ENCODE measurements around the gene LRIT2. TPM values are rescaled to one million over a fixed set of nuclear protein-coding genes. Genes with fewer than 3 reads are reported as not detected.

The LRIT2 gene
- total RNA-seq, 1 experiment from 2014 or later, result not detected

- H3K36me3 ChIP-seq (ENCODE audit: low read depth, low read length), result no peaks in the 10 kb centered on the region
- H3K27me3 ChIP-seq (ENCODE audit: low read length), result peaks cover 14% of the 10 kb centered on the region
- H3K9me3 ChIP-seq (ENCODE audit: low read length), result no peaks in the 10 kb centered on the region
- no peak overlapping the region for H3K4me3 ChIP-seq (ENCODE audit: low read length)
- no TSS peak for BruUV-seq (replicated peaks)
- no peak overlapping the region for H3K4me2 ChIP-seq (ENCODE audit: low read length)
- H3K27ac ChIP-seq (ENCODE audit: low read length), result no peak overlapping the region
- H3K4me1 ChIP-seq (ENCODE audit: insufficient read depth, low read length), result no peaks in the 10 kb centered on the region
- intact Hi-C loops (cut with micrococcal nuclease), result no loop called here
- H3K79me2 ChIP-seq (ENCODE audit: low read length), result no peaks in the 10 kb centered on the region
- ATAC-seq (peak; percentile 65), DNase-seq (peak; percentile 32)
- POLR2A ChIA-PET (ENCODE audit: unreplicated experiment), result interaction anchor here (0.6 kb wide), 1 partner anchor 16 kb away, joined by 3 read pairs; no protein-coding TSS in a partner anchor
- H3K9me2 ChIP-seq (replicated peaks; ENCODE audit: low read length), result no peaks in the 10 kb centered on the region
- no peaks in the 10 kb centered on the region for H4K20me1 ChIP-seq (ENCODE audit: low read length)
- TF ChIP-seq EZH2 (IDR thresholded peaks at IDR 0.05; ENCODE audit: low read length, unreplicated experiment) (no peak), EZH2phosphoT487 (IDR thresholded peaks at IDR 0.05; ENCODE audit: borderline replicate concordance, low read length) (no peak)
- TF ChIP-seq, protein P1, sequence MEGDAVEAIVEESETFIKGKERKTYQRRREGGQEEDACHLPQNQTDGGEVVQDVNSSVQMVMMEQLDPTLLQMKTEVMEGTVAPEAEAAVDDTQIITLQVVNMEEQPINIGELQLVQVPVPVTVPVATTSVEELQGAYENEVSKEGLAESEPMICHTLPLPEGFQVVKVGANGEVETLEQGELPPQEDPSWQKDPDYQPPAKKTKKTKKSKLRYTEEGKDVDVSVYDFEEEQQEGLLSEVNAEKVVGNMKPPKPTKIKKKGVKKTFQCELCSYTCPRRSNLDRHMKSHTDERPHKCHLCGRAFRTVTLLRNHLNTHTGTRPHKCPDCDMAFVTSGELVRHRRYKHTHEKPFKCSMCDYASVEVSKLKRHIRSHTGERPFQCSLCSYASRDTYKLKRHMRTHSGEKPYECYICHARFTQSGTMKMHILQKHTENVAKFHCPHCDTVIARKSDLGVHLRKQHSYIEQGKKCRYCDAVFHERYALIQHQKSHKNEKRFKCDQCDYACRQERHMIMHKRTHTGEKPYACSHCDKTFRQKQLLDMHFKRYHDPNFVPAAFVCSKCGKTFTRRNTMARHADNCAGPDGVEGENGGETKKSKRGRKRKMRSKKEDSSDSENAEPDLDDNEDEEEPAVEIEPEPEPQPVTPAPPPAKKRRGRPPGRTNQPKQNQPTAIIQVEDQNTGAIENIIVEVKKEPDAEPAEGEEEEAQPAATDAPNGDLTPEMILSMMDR (conservative IDR thresholded peaks at IDR 0.05; ENCODE audit: low read depth, low read length), result no peak
- no peak overlapping the region for H2AFZ ChIP-seq (ENCODE audit: low read length)
- no peaks in the 10 kb centered on the region for H3F3A ChIP-seq (ENCODE audit: low read length, unreplicated experiment)
- H3K9ac ChIP-seq (ENCODE audit: low read length), result no peak overlapping the region
- CTCF ChIA-PET, result no interaction called here
Measured at GRCh38 chr10:84238909-84239308, 13.6 kb upstream of the LRIT2 start.

GRCh38 chr10:84237199-84238051 lies 12.1 kb upstream of the LRIT2 start:
- Histone ChIP-seq H3K4me2 (ENCODE audit: low read length) (no peak overlapping the region), H3K36me3 (ENCODE audit: low read depth, low read length) (no peaks in the 10 kb centered on the region), H3K4me1 (ENCODE audit: insufficient read depth, low read length) (no peaks in the 10 kb centered on the region), H3K27ac (ENCODE audit: low read length) (no peak overlapping the region), H3K9ac (ENCODE audit: low read length) (no peak overlapping the region), H2AFZ (ENCODE audit: low read length) (no peak overlapping the region), H4K20me1 (ENCODE audit: low read length) (no peaks in the 10 kb centered on the region), H3F3A (ENCODE audit: low read length, unreplicated experiment) (no peaks in the 10 kb centered on the region), H3K9me3 (ENCODE audit: low read length) (no peaks in the 10 kb centered on the region), H3K27me3 (ENCODE audit: low read length) (peaks cover 17% of the 10 kb centered on the region), H3K79me2 (ENCODE audit: low read length) (no peaks in the 10 kb centered on the region), H3K4me3 (ENCODE audit: low read length) (no peak overlapping the region), H3K9me2 (replicated peaks; ENCODE audit: low read length) (no peaks in the 10 kb centered on the region)
- CTCF ChIA-PET, result no interaction called here
- POLR2A ChIA-PET (ENCODE audit: unreplicated experiment), result no interaction called here
- DNase-seq, result no peak
- intact Hi-C loops (cut with micrococcal nuclease), result no loop called here
- BruUV-seq (replicated peaks), result no TSS peak
- TF ChIP-seq EZH2 (IDR thresholded peaks at IDR 0.05; ENCODE audit: low read length, unreplicated experiment) (no peak), EZH2phosphoT487 (IDR thresholded peaks at IDR 0.05; ENCODE audit: borderline replicate concordance, low read length) (no peak)
- TF ChIP-seq, protein P1 (conservative IDR thresholded peaks at IDR 0.05; ENCODE audit: low read depth, low read length), result no peak
- no peak for ATAC-seq

DNA sequence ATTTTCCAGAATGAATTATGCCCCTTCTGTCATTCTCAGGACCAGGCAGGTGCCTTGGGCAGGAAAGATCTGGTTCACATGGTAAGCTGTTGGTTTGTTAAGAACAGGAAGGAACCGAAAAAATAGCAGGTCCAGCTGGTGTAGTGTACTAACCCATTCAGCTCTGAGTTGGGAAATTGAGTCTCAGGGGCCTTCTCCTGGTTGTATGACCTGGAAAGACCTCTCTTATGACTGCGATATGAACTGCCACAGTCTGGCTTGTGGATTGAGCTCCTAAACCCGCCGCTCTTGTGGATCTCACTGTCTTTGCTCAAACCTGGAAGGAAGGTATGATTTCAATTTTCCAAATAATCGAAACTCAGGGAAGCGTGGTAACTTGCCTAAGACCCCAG lies 11.5 kb upstream of the LRIT2 start:
- H3K4me3 ChIP-seq (ENCODE audit: low read length), result no peak overlapping the region
- POLR2A ChIA-PET (ENCODE audit: unreplicated experiment), result no interaction called here
- no TSS peak for BruUV-seq (replicated peaks)

More for the DNA sequence above, 11.5 kb upstream of the LRIT2 start:
- no peak for ATAC-seq
- Histone ChIP-seq H3K9me3 (ENCODE audit: low read length) (no peaks in the 10 kb centered on the region), H3K27ac (ENCODE audit: low read length) (no peak overlapping the region), H3K4me2 (ENCODE audit: low read length) (no peak overlapping the region), H2AFZ (ENCODE audit: low read length) (no peak overlapping the region), H3F3A (ENCODE audit: low read length, unreplicated experiment) (no peaks in the 10 kb centered on the region), H3K36me3 (ENCODE audit: low read depth, low read length) (no peaks in the 10 kb centered on the region), H4K20me1 (ENCODE audit: low read length) (no peaks in the 10 kb centered on the region), H3K4me1 (ENCODE audit: insufficient read depth, low read length) (no peaks in the 10 kb centered on the region), H3K9ac (ENCODE audit: low read length) (no peak overlapping the region), H3K9me2 (replicated peaks; ENCODE audit: low read length) (no peaks in the 10 kb centered on the region), H3K27me3 (ENCODE audit: low read length) (peaks cover 22% of the 10 kb centered on the region), H3K79me2 (ENCODE audit: low read length) (no peaks in the 10 kb centered on the region)
- CTCF ChIA-PET, result no interaction called here
- TF ChIP-seq, protein P1 (conservative IDR thresholded peaks at IDR 0.05; ENCODE audit: low read depth, low read length), result no peak
- TF ChIP-seq EZH2phosphoT487 (IDR thresholded peaks at IDR 0.05; ENCODE audit: borderline replicate concordance, low read length) (no peak), EZH2 (IDR thresholded peaks at IDR 0.05; ENCODE audit: low read length, unreplicated experiment) (no peak)
- intact Hi-C loops (cut with micrococcal nuclease), result no loop called here
- DNase-seq, result no peak

Measured in PC-3 (cell line).